GM20431 (cell line): ENCODE results near the gene PKHD1.
"Not testable (repeated sequence)": the region's sequence is repeated elsewhere in the genome, so short reads cannot be mapped to it uniquely, and the experiment has no call there.

Source experiments
- in situ Hi-C: fragments of 300-500 bp; cut with MseI, MboI; formaldehyde crosslinking; loops from one replicate; pipeline ENCODE4 v1.15.0; 2020; ENCODE audit warnings: low sequenced_read_pairs; ENCODE audit not compliant: unreplicated experiment

PKHD1 gene

DNA sequence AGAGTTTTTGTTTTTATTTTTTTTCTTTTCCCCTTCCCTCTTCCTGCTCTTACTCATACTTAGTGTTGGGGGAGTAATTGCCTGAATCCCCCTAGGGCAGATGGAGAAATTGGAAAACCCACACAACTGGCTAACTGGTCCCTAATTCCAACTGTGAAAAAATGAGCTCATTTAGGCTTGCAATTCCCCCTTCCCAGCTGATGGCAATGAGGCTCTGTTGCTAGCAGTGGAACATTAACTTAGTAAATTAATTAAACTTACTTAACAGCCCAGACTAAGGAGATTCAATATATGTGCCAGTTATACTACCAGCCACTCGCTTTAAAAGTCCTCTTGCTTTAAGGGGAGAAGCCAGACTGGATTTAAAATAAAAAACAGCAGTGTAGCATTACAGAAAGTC is 76.6 kb downstream of the PKHD1 start:
- in situ Hi-C loops: no loop called here

DNA sequence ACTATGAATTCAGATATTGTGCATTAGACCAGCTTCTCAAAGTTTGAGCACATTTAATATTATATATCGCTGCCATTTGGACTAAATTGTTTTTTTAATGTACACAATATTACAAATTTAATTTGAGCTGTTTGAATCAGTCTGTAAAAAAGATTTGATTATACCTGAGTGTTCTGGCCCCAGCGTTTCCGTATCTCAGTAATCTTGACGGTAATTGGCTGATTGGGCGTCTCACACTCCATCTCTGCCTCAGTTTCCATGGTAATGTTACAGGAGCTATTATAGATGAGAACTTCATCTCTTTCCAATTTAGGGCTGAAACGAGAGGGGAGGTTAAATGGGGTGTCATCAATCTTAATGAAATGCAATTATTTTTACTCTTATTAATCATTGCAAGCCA is 77.3 kb downstream of the PKHD1 start:
- in situ Hi-C loops: no loop called here

DNA sequence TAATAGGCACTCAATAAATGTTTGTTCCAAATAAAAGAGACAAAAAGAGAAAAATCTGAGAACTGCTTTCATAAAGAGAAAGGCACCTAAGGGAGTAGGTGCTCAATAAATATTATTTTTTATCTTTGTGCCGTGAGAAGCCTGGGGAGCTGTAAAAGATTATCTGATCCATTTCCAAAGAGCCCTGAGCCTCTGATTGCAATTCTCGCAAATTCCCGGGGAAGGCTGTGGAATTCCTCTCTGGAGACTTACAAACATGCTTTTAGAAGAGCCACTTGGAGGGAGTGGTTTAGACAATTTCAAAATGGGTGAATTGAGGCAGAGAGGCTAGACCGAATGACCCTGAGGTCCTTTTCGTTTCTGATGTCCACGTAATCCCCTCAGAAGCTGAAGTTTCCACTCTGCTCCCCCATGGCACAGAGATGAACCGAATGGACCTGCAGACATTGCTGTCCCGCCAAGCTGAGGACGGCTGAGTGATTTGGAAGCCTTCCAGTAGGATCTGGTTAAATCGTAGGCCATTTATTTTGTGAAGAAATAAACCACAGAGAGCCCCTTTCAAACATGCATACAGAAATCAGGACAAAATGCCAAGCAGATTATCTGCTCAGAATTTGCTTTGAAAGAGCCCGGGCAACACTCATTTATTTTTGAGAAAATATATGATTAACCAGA is 77.8 kb downstream of the PKHD1 start:
- in situ Hi-C loops: no loop called here

- in situ Hi-C loops: no loop called here
These were observed 87.3 kb downstream of the PKHD1 start for GRCh38 chr6:52000064-52000463.

DNA sequence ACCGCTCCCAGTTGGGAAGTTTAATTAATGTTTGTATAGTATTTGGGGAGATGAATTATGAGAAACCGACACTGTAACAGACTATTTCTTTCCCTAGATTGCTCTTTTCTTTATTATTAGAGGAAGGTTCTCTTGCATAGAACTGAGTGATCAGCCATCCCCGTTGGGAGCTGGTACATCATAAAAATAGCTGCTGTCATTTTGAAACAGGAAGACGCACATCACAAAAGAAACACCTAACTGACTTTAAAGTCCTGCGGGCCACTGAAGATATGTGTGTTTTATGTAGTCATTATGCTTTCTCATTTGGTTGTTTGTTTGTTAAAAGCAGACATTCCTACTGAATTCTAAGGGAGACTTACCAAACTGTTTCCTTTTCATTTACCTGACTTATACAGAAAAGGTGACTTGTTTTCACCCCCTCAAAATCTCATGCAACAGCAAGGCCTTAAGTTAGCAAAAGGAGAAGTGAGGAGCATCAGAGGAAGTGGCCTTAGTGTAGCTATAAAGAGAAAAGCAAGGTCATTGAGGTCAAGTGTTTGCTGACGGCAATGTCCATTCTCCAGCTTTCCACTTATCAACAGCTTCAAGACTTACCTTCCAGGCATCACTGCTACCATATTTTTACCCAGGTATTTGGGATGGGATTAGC is 91.0 kb downstream of the PKHD1 start:
- in situ Hi-C loops: no loop called here

DNA sequence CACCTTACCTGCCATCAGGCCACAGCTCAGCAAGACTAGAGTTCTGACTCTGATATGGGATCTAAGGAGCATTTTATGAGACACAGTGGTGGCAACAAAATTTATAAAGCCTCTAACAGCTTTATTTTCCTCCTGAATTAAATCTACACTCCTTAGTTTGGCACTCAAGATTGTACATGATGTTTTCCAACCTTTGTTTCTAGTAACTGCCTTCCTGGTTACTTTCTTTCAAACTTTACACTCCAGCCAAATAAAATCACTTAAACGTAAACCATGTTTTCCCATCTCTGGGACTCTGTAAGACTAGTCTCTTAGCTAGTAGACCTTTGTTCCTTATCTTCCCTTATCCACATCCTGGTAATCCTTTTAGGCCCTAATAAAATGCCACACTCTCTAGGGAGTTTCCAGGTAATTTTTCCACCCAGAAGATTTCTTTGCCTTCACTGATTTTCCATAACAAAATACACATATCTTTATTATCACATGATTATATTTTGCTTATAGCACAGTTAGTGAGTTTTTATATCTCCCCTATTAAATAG is 92.1 kb downstream of the PKHD1 start:
- in situ Hi-C loops: no loop called here

DNA sequence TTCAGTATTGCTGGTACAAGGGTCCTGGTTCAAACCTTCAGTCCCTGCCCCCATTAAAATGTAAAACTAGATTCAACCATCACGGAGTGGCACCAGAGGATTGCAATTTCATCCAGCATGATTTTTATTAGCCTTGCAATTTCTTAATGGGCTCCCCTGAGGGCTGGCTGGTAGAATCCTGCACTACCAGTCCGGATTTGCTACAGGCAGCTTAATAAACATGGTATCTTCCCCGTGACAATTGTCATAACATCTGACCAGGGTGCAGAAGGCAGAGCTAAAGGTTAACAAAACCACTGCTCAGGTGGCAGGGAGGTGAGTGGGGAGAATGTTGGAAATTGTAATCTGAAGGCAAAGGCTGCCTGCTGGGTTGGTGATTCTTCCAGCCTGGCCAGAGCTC is 94.5 kb downstream of the PKHD1 start:
- in situ Hi-C loops: no loop called here

DNA sequence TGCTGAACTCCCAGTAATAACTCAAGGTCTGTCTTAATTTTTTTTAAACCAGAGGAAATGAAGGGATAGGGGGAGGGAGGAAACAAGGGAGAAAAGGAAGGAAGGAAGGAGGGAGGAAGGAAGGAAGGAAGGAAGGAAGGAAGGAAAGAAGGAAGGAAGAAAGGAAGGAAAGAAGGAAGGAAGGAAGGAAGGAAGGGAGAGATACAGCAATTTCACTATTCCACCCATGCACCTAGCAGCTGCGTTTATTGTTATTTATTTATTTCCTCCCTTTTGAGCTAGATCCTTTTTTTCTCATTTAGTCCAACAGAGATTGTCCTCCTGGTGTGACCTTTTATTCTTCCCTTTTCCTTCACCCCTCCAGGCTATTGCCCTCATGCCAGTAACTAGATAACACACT is 97.6 kb downstream of the PKHD1 start:
- in situ Hi-C loops: no loop called here

DNA sequence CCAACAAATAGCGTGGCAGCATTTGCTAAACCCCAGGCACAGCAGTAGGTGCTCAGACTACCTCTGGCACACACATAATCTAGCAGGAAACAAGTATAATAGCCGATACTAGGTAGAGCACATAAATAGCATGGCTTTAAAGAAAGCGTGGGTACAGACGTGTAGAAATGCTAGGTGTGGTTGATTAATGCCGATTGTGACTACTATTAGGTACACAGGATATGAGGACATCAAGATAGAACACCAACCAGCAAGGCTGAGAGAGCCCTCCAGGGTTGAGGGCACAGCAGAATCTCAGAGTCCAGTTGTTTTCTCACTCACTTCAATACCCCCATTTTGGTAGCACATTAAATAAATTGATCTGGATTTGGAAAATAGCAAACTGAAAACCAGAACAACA is 100.5 kb downstream of the PKHD1 start:
- in situ Hi-C loops: no loop called here

DNA sequence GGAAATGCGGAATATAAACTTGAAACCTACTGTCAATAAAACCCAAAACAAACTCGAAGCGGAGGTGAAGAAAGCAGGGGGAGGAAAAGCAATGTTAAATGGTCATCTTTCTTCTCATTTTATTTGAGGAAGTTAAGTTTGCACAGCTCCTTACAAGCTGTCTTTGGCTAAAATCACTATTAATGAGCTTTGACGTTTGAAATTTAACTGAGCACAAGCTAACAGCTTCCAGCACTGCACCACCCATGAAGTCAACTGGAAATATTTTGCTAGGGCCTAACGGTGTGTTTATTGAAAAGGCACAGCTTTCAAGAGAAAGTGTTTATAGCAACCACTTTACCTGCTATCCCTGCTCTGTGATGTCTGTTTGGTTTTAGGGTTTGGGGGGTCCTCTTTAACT is 103.8 kb downstream of the PKHD1 start:
- in situ Hi-C loops: no loop called here

DNA sequence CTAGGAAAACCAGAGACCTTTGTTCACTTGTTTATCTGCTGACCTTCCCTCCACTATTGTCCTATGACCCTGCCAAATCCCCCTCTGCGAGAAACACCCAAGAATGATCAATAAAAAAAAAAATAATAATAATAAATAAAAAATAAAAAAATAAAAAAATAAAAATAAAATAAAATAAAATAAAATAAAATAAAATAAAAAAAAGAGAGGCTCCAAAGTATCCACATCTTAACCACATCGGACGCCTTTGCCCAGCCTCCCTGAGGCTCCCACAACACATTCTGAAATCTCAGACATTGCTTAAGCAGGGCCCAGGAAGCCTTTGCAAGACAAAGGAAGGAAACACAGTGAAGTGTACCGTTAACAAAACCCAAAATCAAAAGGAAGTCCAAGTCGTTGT is 104.7 kb downstream of the PKHD1 start:
- in situ Hi-C loops: not testable (repeated sequence)

DNA sequence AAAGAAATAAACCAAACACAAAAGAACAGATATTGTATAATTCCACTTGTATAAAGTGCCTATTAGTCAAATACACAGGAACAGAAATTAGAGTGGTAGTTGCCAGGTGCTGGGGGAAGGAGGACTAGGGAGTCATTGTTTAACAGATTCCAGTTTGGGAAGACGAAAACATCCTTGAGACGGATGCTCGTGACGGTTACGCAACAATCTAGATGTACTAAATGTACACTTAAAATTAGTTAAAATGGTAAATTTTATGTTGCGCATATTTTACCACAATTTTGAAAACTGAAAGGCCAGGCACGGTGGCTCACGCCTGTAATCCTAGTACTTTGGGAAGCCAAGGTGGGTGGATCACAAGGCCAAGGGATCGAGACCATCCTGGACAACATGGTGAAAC is 111.0 kb downstream of the PKHD1 start:
- in situ Hi-C loops: no loop called here

- in situ Hi-C loops: loop anchor here (25.0 kb wide), 1 partner anchor 1160 kb away; the partner anchor contains the start of gene TFAP2B
These were observed 114.8 kb downstream of the PKHD1 start for GRCh38 chr6:51972659-51973058.

DNA sequence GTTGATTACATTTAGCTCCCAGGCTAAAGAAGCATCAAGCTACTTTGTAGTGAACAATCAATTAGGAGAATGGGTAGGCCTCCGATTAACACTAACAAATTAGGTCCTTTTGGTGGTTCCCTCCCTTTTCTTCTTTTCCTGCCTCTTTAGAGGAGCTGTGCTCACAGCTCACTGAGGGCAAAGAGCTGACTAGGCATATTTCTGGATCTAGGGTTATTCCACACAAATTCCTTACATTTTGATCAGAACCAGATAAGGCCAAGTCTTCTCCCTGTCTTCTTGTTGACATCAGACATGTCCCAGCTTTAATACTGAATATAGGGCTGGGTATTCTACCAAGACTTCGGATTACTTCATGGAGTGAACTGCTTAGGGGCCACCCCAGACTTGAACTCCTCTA is 119.1 kb downstream of the PKHD1 start:
- in situ Hi-C loops: loop anchor here (25.0 kb wide), 1 partner anchor 1156 kb away; the partner anchor contains the start of gene TFAP2B

- in situ Hi-C loops: loop anchor here (25.0 kb wide), 1 partner anchor 1153 kb away; the partner anchor contains the start of gene TFAP2B
These were observed 122.1 kb downstream of the PKHD1 start for GRCh38 chr6:51965222-51965801.

- in situ Hi-C loops: loop anchor here (25.0 kb wide), 1 partner anchor 1152 kb away; the partner anchor contains the start of gene TFAP2B
These were observed 123.4 kb downstream of the PKHD1 start for GRCh38 chr6:51963980-51964379.

DNA sequence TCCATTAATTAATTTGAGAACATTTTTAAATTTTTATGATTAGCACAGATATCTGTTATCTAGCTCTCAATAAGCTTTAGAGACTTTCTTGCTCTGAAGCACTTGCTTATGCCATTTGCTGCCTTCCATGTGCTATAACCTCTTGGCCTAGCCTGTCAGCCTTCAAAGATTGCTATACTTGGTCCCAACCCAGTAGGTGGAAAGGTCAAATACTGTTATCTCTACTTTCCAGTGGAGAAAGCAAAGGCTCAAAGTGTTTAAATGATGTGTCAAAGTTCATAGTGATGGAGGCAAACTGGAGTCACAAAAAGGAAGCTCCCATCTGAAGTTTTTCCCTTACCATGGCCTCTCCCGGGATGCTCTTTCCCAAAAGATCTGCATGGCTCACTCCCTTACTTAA is 125.1 kb downstream of the PKHD1 start:
- in situ Hi-C loops: loop anchor here (25.0 kb wide), 1 partner anchor 1150 kb away; the partner anchor contains the start of gene TFAP2B

DNA sequence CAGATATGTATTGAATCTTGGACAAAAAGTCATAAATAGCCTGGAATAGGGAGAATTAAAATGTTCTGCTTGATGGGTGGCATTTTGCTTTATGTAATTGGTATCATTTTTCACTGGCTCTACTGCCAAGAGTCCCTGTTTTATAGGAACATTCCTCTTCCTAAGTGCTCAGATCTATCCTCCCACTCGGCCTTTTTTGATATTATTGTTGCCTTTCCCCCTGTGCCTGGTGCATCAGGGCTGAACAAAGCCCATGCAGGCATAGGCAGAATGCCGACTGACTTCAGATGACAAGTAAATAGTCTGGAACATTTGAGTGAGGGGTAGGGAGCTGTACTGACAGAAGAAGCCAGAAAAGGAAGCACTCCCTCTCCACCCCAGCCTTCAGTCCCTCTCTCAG is 127.0 kb downstream of the PKHD1 start:
- in situ Hi-C loops: loop anchor here (25.0 kb wide), 1 partner anchor 1148 kb away; the partner anchor contains the start of gene TFAP2B

- in situ Hi-C loops: loop anchor here (25.0 kb wide), 1 partner anchor 1148 kb away; the partner anchor contains the start of gene TFAP2B
These were observed 127.5 kb downstream of the PKHD1 start for GRCh38 chr6:51959744-51960383.

DNA sequence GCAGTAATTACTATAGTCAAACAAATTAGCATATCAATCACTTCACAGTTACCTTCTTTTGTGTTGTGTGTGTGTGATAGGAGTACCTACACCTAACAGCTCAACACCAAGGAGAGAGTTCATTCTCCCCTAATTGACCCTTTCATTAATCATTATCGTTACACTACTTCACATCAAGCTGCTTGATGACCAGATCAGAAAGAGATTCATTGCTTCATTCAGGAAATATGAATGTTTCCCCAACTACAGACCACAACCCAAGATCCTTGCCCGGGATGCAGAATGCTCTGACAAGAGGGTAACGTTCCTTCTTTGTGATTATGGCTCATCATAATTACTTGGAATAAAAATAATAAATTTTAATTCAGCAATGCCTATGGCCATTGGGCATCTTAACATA is 132.7 kb downstream of the PKHD1 start:
- in situ Hi-C loops: loop anchor here (25.0 kb wide), 1 partner anchor 1142 kb away; the partner anchor contains the start of gene TFAP2B
